ENCODE data around the gene PKD1.
"Not testable (repeated sequence)": the region's sequence is repeated elsewhere in the genome, so short reads cannot be mapped to it uniquely, and the experiment has no call there.

PKD1 gene

DNA sequence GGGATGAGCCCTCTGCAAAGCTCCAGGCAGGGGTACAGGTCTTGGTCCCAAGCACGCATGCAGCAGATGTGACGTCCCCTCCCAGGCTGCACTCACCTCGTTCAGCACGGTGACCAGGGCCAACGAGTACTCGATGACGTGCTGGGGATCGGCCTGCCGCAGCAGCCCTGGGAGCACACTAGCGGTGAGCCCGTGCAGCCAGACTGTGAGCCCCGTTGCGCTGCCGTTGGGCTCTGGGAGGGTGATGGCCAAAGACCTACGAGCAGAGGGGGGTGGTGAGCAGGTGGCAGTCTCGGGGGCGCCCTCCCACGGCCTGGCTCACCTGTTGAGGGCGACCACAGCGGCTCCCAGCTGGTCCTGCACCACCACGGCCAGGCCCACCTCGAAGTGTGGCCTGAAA lies 29.9 kb downstream of the PKD1 start:
- DNase-seq = not testable (repeated sequence)

DNA sequence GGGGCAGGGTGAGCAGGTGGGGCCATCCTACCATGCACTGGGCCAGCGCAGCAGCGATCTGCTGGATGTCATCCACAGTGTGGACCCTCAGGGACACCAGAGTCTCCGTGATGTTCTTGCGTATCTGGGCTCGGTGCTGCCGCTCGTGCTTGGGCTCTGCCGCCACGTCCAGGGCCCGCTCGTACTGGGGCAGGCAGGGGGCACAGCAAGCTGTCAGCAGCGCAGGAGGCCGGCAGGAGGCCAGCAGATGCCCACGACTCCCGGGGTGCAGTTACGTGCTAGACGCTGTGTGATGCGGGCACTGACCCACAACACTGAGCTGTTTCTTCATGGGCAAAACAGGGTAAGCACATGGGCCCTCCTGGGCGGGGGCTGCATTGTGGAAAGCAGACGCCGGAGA lies 30.4 kb downstream of the PKD1 start:
- DNase-seq = not testable (repeated sequence)

DNA sequence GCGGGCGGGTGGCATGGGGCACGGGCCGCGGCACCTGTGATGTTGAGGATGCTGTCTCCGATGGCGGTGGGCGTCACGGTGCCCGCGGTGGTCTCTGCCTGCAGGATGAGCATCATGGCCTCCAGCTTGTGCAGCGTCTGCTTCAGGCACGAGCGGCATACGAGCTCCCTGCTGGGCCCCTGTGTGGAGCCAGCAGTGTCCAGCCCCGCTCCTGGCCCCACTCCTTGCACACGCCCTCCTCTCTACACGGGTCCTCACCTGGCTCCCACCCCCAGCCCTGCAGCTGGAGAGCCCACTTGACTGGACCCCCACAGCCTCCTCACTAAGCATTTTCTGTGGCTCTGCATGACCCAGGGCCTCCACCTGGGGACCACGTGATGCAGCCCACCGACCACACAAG lies 31.2 kb downstream of the PKD1 start:
- DNase-seq = not testable (repeated sequence)

DNA sequence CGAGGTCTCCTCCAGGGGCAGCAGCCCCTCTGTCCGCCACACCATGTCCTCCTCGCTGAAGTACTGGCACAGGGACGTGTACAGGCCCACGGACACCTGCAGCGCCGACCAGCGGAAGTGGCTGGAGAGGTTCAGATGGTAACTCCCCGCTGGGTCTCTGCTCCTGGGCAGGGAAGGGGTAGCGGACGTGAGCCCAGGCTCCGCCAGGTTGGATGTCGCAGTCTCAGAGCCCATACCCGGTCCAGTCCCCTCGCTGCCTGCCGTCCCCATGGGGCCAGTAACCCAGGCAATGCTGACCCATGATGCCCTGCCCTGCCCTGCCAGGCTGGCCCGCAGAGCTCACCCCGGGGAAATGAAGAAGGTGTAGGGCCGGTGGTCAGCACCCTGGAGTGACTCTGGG lies 33.2 kb downstream of the PKD1 start:
- DNase-seq = no peak

DNA sequence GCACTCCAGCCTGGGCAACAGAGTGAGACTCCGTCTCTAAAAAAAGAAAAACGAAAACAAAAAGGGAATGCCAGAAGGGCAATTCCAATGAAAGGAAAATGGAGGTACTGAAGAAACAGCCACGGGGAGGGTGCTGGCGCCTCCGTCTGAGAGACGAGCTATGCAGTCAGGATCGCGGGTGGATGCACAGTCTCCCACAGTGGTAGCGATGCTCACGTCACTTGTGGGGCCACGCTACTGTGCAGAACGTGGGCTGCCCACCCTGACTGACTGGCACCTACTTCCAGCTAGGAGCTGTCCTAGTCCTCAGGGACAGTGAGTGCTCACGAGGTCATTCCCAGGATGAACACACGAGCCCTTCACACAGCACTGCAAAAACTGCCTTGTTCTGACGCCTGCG lies 34.1 kb downstream of the PKD1 start:
- DNase-seq = not testable (repeated sequence)

DNA sequence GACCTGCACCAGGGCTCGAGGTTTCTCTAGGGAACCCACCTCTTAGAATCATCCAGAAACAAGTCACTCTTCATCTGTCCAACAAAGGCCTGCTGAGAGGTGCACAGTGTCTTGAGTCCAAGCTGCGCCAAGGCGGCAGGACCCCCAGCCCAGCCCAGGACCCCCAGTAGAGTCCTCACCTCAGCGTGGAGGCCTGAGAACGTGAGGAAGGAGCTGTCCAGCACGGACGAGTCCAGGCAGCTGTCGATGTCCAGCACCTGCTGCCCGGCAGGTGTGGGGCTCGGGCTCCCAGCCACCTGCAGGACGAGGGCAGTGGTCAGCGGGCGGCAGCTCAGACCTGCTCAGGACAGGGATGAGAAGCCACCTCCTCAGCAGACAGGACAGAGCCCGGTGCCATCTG lies 38.0 kb downstream of the PKD1 start:
- DNase-seq = not testable (repeated sequence)

DNA sequence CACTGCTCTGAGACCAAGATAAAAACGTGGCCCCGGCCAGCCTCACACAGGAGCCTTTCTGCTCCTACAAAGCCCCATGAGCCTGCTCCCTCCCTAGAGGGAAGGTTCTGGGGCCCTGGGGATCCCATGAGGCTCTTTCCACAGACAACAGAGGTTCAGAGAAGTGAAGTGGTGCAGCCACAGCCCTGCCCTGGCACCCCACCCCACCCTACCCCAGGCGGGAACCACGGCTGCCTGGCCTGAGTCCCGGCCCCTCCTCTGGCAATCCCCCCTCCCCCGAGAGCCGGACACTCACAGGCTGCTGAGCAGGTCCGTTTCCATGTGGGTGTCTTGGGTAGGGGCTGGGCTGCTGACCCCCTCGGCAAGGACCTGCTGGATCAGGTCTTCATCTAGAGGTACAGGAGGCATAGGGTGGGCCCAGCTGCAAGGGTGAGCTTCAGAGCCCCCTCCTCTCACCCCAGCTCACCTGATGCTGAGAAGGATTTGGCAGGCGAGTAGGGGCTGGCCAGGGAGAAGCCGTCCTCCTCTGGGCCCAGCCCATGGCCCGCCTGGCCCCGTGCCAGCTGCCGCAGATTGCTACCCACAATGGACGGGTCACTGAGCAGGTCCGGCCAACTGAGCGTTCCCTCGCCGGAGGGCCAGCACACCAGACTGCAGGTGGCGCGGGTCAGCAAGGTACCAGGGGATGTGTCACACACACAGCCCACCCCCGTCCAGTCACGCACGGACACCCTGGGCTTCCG lies 38.7 kb downstream of the PKD1 start:
- DNase-seq = no peak

DNA sequence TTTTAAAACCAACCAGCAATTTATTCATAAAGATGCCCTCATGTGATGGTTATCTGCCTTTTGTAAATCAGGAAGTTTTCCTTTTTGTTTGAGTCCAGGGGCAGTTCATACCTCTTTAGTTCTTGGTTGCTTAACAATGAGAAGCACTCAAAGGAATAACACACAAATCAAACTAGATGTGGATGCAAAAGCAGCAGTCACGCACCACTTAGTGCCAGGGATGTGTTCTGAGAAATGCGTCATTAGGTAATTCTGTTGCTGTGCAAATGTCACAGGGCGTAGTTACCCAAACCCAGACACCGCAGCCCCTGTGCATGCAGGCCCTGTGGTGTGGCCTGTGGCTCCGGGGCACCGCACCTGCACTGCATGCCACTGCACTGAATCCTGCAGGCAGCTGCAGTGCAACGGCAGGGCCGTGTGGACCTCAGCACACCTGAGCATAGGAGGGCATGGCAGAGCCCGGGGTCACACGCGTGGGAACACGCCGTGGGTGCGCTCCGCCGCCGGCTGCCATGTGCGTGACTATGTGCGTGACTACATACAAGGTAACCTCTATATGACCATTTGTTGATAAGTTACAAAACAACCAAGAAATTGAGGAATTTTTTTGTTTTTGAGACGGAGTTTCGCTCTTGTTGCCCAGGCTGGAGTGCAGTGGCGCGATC lies 39.6 kb downstream of the PKD1 start:
- no peak for DNase-seq

DNA sequence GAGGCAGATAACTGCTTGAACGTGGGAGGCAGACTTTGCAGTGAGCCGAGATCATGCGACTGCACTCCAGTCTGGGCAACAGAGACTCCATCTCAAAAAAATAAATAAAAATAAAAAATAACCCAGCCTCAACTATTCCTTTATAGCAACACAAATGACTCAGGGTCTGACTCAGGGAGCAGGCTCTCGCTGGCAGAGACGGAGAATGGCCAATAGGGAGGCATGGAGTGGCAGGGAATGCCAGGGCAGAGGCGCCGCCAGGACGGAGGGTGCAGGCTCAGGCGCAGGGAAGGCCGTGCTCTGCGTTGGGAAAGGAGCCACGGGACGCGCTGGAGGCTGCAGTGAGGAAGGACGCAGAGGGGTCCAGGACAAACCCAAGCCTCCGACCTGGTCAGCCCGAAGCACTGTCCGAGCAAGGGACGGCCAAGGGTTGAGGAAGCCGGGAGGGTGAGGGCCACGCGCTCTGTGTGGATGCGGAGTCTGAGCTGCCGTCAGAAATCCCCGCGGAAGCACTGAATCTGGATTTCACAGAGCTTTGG lies 40.3 kb downstream of the PKD1 start:
- no peak for DNase-seq

DNA sequence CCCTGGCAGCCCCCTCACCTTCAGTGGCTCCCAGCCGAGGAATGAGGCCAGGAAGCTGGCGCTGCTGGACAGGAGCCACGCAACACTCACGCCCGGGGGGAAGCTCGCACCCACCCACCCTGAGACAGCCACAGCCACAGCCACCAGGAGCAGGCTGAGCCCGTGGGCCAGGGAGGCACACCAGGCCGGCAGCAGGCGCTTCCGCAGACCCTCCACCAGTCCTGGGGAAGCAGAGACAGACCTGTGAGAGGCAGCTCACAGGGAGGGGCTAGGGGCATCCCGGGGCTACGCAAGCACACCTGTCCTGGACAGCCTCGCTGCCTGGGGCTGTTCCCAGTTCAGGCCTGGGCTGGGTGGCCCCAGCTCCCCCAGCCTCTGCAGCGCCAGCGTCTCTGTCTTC lies 41.9 kb downstream of the PKD1 start:
- DNase-seq = no peak

DNA sequence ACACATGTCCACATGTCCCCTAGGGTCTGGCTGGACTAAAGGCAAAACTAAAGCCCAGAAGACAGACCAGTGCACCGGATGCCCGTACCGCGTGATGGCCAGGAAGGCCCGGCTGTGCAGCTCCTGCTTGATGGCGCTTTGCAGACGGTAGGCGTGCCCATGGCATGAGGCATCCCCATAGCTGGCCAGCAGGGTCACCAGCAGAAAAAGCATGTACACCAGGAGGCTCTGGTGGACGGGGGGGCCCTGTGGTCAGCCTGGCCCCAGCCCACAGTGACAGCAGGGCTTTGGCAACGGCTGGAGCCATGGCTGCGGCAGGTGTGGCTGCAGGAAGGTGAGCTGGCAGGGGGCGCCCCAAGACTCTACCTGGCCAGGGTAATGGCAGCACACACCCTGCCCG lies 42.8 kb downstream of the PKD1 start:
- no peak for DNase-seq

DNA sequence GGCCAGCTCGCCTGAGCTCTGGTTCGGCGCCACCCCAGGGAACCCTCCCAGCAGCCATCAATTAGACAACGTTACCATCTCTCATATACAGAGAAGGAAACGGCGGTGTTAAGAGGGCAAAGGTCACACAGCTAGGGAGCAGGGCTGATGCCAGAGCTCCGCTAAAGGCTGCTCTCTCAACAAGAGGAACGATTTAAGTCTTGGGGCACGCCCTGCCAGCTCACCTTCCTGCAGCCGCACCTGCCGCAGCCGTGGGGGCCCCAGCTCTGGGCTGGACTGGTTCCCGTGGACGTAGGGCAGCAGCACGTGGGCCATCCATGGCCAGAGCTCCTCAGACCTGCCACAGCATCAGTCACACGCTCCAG lies 43.5 kb downstream of the PKD1 start:
- DNase-seq = no peak

DNA sequence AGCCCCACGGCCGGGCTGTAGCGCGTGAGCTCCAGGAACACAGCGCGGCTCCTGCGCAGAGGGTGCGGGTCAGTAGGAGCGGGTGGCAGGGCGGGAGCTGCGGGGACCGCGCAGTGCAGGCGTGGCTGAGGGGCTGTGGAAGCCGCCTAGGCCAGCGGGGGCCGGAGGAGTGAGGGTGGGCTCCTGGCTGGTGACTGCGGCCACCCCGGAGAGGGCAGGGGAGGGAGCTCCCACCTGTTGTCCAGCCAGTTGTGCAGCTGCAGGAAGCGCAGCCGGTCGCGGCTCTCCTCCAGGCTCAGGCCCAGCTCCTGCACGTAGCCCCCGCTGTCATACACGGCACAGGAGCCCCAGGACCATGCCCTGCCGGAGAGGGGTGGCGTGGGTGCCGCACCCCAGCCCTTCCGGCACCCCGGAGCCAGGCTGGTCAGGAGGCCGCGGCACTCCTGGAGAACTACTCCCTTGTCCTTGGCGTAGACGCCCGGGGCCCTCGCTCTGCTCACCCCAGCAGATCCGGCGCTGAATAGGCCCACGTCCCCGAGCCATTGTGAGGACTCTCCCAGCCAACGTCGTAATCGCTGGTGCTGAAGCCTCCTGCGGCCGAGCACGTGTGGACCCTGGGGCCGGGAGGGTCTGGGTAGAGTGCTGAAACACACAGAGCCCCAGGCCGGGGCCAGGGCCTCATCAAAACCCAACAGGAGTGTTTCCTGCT lies 44.0 kb downstream of the PKD1 start:
- no peak for DNase-seq

DNA sequence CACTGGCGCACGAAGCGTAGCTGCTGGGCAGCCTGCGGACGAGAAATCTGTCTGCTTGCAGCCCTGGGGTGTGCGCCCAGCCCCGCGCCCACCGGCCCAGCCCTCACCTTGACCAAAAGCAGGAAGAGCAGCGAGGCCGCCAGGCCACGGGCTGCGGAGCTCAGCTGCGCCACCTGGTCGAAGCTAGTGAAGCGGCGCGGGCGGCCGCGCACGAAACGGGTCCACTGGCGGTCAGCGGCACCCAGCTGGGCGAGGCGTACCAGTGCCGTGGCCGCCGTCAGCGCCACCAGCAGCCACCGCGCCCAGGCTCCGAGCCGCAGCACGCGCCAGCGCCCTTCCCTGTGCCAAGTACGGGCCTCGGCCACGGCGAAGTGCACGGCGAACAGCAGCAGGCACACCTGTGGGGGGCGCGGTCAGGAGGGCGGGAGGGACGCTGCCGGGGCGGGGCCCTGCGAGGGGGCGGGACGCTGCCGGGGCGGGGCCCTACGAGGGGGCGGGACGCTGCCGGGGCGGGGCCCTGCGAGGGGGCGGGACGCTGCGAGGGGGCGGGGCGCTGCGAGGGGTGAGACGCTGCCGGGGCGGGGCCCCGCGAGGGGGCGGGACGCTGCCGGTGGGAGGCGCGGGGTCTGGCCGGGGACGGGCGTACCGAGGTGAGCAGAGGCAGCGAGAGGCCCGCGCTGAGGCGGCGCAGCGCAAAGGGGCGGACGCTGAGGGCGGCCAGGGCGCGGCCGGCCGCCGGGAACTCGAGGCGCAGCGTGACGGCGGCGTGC lies 44.7 kb downstream of the PKD1 start:
- no peak for DNase-seq

DNA sequence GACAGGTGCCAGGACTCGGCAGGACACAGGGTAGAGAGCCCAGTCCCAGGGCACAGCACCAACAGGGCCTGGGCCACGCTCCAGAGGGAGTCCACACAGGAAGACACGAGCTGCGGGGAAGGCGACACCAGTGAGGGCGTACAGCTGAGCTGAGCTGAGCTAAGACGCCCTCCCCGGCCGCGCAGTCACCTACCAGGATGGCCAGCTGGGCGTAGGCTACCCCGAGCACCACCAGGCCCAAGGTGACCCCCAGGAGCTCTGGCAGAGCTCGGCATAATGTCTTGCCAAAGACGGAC lies 45.3 kb downstream of the PKD1 start:
- no peak for DNase-seq

DNA sequence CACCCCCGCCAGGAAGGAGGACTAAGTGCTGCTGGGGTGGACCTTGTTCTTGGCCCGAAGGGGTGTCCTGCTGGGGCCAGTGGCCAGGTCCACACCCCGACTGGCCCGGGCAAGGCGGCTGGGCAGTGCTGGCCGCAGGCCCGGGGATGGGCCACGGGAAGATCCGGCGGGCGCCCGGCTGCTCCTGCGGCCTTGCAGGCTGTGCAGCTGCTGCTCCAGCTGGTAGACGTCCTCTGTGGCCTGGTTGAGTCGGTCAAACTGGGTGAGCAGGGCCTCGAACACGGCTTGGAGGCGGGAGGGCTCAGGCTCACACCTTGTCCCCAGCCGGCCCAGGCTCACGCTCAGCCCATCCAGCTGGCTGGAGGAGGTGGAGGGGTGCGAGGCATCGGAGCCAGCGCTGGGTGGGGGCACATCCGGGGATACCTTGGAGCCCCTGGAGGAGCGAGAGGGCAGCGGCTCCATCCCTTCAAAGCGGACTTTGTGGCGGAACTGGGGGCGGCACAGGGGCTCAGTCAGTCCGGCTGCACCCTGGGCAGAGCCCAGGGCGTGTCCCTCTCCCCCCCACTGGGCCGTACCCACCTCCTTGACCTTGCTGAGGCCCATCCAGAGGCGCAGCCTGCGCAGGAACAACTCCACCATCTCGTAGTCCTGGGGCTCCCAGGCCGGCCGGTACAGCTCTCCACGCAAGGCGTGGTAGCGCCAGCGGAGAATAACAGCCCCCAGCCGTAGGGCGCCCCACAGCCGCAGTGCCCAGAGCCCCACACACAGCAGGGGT lies 45.8 kb downstream of the PKD1 start:
- no peak for DNase-seq

DNA sequence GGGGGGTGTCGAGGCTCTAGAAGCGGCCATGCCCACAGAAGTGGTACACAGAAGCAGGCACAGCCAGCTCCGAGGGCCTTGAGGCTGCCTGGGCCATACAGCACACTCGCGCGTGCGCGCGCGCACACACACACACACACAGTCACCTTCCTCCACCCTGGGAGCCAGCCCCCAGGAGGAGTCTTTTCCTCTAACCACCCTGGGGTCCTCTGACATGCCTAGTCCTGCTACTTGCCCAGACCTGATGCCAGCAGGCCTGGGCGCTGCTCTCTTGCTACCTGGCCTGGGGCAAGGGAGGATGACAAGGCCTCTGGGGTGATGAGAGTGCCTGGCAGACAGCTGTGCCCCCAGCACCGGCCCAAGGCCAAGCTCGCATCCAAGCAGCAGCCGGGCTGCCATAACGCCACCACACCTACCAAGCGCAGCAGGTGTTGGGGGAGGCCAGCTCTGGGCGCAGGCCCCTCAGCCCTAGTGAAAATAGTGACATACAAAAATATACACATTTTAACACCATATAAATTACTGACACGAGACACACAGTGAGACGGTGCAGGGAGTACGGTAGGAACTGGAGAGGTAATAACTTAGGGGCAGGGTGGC lies 46.8 kb downstream of the PKD1 start:
- DNase-seq = no peak

DNA sequence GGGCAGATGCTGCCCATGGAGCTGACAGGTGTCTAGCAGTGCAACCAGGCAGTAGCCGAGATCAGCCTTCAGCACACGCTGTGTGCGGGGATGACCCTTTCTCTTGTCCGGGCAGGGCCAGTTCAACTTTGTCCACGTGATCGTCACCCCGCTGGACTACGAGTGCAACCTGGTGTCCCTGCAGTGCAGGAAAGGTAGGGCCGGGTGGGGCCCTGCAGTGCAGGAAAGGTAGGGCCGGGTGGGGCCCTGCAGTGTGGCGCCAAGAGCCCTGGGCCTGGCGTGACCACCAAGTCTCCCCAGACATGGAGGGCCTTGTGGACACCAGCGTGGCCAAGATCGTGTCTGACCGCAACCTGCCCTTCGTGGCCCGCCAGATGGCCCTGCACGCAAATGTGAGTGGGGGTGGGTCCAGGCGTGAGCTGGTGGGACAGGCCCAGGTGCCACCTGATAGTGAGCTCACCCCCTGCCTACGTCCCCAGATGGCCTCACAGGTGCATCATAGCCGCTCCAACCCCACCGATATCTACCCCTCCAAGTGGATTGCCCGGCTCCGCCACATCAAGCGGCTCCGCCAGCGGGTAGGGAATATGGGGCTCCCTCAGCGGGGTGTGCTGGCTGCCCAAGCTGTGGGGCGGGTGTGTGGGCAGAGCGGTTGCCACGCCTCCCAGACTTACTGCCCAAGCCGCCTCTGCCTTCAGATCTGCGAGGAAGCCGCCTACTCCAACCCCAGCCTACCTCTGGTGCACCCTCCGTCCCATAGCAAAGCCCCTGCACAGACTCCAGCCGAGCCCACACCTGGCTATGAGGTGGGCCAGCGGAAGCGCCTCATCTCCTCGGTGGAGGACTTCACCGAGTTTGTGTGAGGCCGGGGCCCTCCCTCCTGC lies 47.7 kb downstream of the PKD1 start:
- DNase-seq = no peak

DNA sequence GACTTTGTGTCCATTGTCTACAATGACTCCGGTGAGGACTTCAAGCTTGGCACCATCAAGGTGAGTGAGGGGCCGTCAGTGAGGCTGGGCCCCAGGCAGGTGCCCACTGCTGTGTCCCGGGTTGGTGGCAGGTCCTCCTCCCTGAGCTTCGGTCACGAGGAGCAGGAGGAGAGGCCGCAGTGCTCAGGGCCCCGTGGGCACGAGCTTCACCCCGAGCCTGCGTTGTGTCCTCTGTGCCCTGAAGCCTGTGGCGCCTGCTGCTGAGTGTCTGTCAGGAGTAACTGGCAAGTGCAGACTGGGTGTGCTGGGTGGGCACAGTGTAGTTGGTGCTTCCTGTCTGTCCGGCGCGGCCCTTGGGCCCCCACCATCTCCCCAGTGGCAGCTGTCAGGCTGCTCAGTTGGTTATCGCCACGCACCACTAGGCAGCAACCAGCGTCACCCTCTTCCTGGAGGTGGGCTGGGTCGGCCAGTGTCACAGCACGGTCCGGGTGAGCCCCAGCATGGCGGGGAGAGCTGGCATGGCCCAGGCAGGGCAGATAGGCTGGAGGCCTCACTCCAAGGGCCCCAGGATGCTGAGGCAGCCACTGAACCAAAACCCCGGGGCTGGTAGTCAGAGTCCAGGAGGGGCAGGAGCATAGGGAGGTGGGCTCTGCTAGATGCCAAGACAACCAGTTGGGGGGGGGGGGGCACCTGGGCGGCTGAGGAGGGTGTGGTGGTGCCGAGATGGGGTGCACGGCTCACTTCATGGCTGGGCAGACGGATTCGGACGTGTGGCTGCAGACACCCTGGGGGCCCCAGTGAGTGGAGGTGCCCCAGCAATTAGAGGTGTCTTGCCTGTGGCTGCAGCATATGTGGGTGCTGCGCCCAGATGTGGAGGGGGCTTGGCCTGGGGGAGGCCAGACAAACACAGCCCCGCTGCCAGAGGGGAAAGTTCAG lies 48.6 kb downstream of the PKD1 start:
- DNase-seq = no peak
